GM21390 (cell line): Measurements from ENCODE around the gene BATF3.
A peak's percentile ranks its signal among the peaks of the same experiment; 100 is the strongest.

Experiments
- ATAC-seq: cut with Tn5 transposase; IDR thresholded peaks from one replicate; pipeline ENCODE4 v1.9.1; 2021; ENCODE audit not compliant: unreplicated experiment

BATF3 gene

GRCh38 chr1:212685429-212685828, 14.2 kb downstream of the BATF3 start:
- ATAC-seq = no peak

GRCh38 chr1:212684521-212685090, 15.0 kb downstream of the BATF3 start:
- ATAC-seq = no peak

GRCh38 chr1:212684076-212684475, 15.6 kb downstream of the BATF3 start:
- no peak for ATAC-seq

GRCh38 chr1:212683357-212683722, 16.3 kb downstream of the BATF3 start:
- ATAC-seq = peak; percentile 68

- no peak for ATAC-seq
Observed at GRCh38 chr1:212680680-212681389, 18.8 kb downstream of the BATF3 start.

- ATAC-seq = peak; percentile 66
Observed at GRCh38 chr1:212678456-212679410, 20.9 kb downstream of the BATF3 start.

GRCh38 chr1:212677573-212677972, 22.1 kb downstream of the BATF3 start:
- no peak for ATAC-seq

- no peak for ATAC-seq
Observed at GRCh38 chr1:212677136-212677535, 22.5 kb downstream of the BATF3 start.

- no peak for ATAC-seq
Observed at GRCh38 chr1:212675675-212676074, 24.0 kb downstream of the BATF3 start.

GRCh38 chr1:212674872-212675271, 24.8 kb downstream of the BATF3 start:
- ATAC-seq = no peak

- ATAC-seq = no peak
Observed at GRCh38 chr1:212671342-212672031, 28.2 kb downstream of the BATF3 start.

GRCh38 chr1:212670882-212671281, 28.8 kb downstream of the BATF3 start:
- no peak for ATAC-seq

- no peak for ATAC-seq
Observed at GRCh38 chr1:212670301-212670700, 29.3 kb downstream of the BATF3 start.

- ATAC-seq = no peak
Observed at GRCh38 chr1:212669600-212669999, 30.0 kb downstream of the BATF3 start.

GRCh38 chr1:212669102-212669501, 30.5 kb downstream of the BATF3 start:
- ATAC-seq = no peak

GRCh38 chr1:212668477-212668876, 31.2 kb downstream of the BATF3 start:
- no peak for ATAC-seq

- ATAC-seq = peak; percentile 39
Observed at GRCh38 chr1:212667223-212668139, 32.2 kb downstream of the BATF3 start.

GRCh38 chr1:212666116-212666775, 33.4 kb downstream of the BATF3 start:
- no peak for ATAC-seq

- peak; percentile 95 for ATAC-seq
Observed at GRCh38 chr1:212665241-212666115, 34.2 kb downstream of the BATF3 start.
